Trophoblast cell (in vitro differentiated cells and primary cell): Measurements from ENCODE around the gene PICALM.

Source experiments
- DNase-seq, 2 donors: peaks; one replicate each; pipeline ENCODE4 v3.0.0-alpha.2; 2016
- H2AFZ ChIP-seq: 2 replicates; pipeline ENCODE4 v1.6.1; 2013; ENCODE audit warnings: low read length, moderate library complexity, mild to moderate bottlenecking; ENCODE audit not compliant: insufficient read depth, poor library complexity
- H2AK5ac ChIP-seq: 2 replicates; pipeline ENCODE4 v1.6.1; 2013; ENCODE audit warnings: mild to moderate bottlenecking, low read length
- H2BK120ac ChIP-seq: 2 replicates; pipeline ENCODE4 v1.6.1; 2013; ENCODE audit warnings: low read length, mild to moderate bottlenecking, moderate library complexity; ENCODE audit not compliant: insufficient read depth, poor library complexity
- H2BK12ac ChIP-seq: 2 replicates; pipeline ENCODE4 v1.6.1; 2013; ENCODE audit warnings: mild to moderate bottlenecking, low read length, moderate library complexity
- H2BK5ac ChIP-seq: 2 replicates; pipeline ENCODE4 v1.6.1; 2013; ENCODE audit warnings: low read length, low read depth, moderate library complexity, mild to moderate bottlenecking; ENCODE audit not compliant: poor library complexity
- H3K14ac ChIP-seq: 2 replicates; pipeline ENCODE4 v1.6.1; 2013; ENCODE audit warnings: mild to moderate bottlenecking, low read length
- H3K18ac ChIP-seq: 2 replicates; pipeline ENCODE4 v1.6.1; 2013; ENCODE audit warnings: mild to moderate bottlenecking, low read length
- H3K23ac ChIP-seq: 2 replicates; pipeline ENCODE4 v1.6.1; 2013; ENCODE audit warnings: low read length
- H3K27ac ChIP-seq: 2 replicates; pipeline ENCODE4 v1.5.1; 2013; ENCODE audit warnings: low read depth, mild to moderate bottlenecking, inconsistent platforms, low read length, moderate library complexity
- H3K27me3 ChIP-seq: 2 replicates; pipeline ENCODE4 v1.6.1; 2013; ENCODE audit warnings: inconsistent platforms, mild to moderate bottlenecking, low read length, moderate library complexity; ENCODE audit not compliant: insufficient read depth
- H3K36me3 ChIP-seq, 2 experiments: 1 replicate in 1 of 2; 2 replicates in 1 of 2; pipeline ENCODE4 v1.6.1; 2013; ENCODE audit warnings: low read length in 2 of 2, mild to moderate bottlenecking in 2 of 2, moderate library complexity in 1 of 2; ENCODE audit not compliant: insufficient read depth in 2 of 2, control insufficient read depth in 1 of 2
- H3K4ac ChIP-seq: 2 replicates; pipeline ENCODE4 v1.6.1; 2013; ENCODE audit warnings: low read depth, mild to moderate bottlenecking, low read length, moderate library complexity
- H3K4me1 ChIP-seq, 2 experiments: 1 replicate in 1 of 2; 2 replicates in 1 of 2; pipeline ENCODE4 v1.6.1; 2013; ENCODE audit warnings: low read length in 2 of 2, mild to moderate bottlenecking in 2 of 2, moderate library complexity in 1 of 2; ENCODE audit not compliant: insufficient read depth in 2 of 2, control insufficient read depth in 1 of 2
- H3K4me2 ChIP-seq: 2 replicates; pipeline ENCODE4 v1.6.1; 2013; ENCODE audit warnings: inconsistent platforms, mild to moderate bottlenecking, low read length, moderate library complexity
- H3K4me3 ChIP-seq: 2 replicates; pipeline ENCODE4 v1.5.1; 2013; ENCODE audit warnings: mild to moderate bottlenecking, low read depth, low read length, inconsistent platforms
- H3K79me1 ChIP-seq: one replicate; pipeline ENCODE4 v1.6.1; 2013; ENCODE audit warnings: low read length
- H3K79me2 ChIP-seq: 2 replicates; pipeline ENCODE4 v1.6.1; 2013; ENCODE audit warnings: low read length, mild to moderate bottlenecking; ENCODE audit not compliant: control insufficient read depth, insufficient read depth, poor library complexity
- H3K9ac ChIP-seq: 2 replicates; pipeline ENCODE4 v1.6.1; 2013; ENCODE audit warnings: mild to moderate bottlenecking, low read length
- H3K9me3 ChIP-seq: 2 replicates; pipeline ENCODE4 v1.6.1; 2013; ENCODE audit warnings: low read depth, mild to moderate bottlenecking, control low read depth, inconsistent platforms, low read length; ENCODE audit not compliant: insufficient read depth
- H4K12ac ChIP-seq: 2 replicates; pipeline ENCODE4 v1.6.1; 2013; ENCODE audit warnings: low read depth, mild to moderate bottlenecking, low read length, moderate library complexity
- H4K8ac ChIP-seq: 2 replicates; pipeline ENCODE4 v1.6.1; 2013; ENCODE audit warnings: low read depth, mild to moderate bottlenecking, low read length, moderate library complexity
- H4K91ac ChIP-seq: one replicate; pipeline ENCODE4 v1.6.1; 2013; ENCODE audit warnings: low read depth, mild to moderate bottlenecking, low read length, moderate library complexity
- WGBS: extraction: QIAGEN DNeasy Blood & Tissue Kit; methylation state at CpG from one replicate; pipeline ENCODE4 v1.1.7; 2013; ENCODE audit warnings: missing lambda C conversion rate; ENCODE audit not compliant: insufficient read length, insufficient coverage; ENCODE audit errors: extremely low coverage; 5-methylcytosine and 5-hydroxymethylcytosine counted together

Gene PICALM

DNA sequence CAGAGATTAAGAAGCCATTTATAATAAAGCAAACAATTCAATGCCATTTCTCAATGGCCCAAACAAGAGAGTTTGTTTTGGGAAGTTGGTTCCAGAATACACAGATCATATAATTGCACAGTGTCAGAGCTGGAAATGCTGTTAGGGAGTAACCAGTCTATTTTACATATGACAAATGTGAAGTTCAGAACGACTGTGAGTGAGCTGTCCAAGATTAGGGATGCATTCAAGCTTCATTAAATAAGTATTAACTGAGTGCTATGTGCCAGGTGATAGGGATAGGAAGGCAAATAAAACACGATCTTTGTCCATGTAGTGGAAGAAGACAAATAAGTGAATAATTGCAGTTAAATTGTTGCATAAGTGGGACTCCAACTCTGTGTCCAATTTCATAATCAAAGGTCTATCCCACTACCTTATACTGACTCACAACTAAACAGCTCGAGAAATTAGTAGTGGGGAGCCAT is 33.1 kb upstream of the PICALM start:
- Histone ChIP-seq H4K91ac (no peak overlapping the region), H2BK120ac (no peak overlapping the region), H3K14ac (no peak overlapping the region), H3K79me1 (no peaks in the 10 kb centered on the region), H2BK12ac (no peak overlapping the region), H3K9me3 (no peaks in the 10 kb centered on the region), H2AK5ac (no peak overlapping the region), H3K79me2 (no peaks in the 10 kb centered on the region), H3K4me1 (no peaks in the 10 kb centered on the region), H3K23ac (no peak overlapping the region), H3K36me3 (no peaks in the 10 kb centered on the region), H3K27me3 (no peaks in the 10 kb centered on the region), H2BK5ac (no peak overlapping the region), H3K4ac (no peak overlapping the region), H3K18ac (no peak overlapping the region), H3K9ac (no peak overlapping the region), H4K12ac (no peak overlapping the region), H3K4me3 (no peak overlapping the region), H4K8ac (no peak overlapping the region), H2AFZ (no peak overlapping the region), H3K27ac (no peak overlapping the region), H3K4me2 (no peak overlapping the region)
- WGBS: no CpG with 5 or more reads among the region's 3 CpGs
- DNase-seq: no peak

GRCh38 chr11:86101493-86101892 is 32.6 kb upstream of the PICALM start:
- Histone ChIP-seq H2AK5ac (no peak overlapping the region), H2BK120ac (no peak overlapping the region), H3K36me3 (no peaks in the 10 kb centered on the region), H3K4me1 (no peaks in the 10 kb centered on the region), H3K9me3 (no peaks in the 10 kb centered on the region), H4K8ac (no peak overlapping the region), H2BK5ac (no peak overlapping the region), H3K4me2 (no peak overlapping the region), H2BK12ac (no peak overlapping the region), H3K14ac (no peak overlapping the region), H3K18ac (no peak overlapping the region), H3K79me2 (no peaks in the 10 kb centered on the region), H3K27me3 (no peaks in the 10 kb centered on the region), H3K23ac (no peak overlapping the region), H3K9ac (no peak overlapping the region), H3K79me1 (no peaks in the 10 kb centered on the region), H3K4ac (no peak overlapping the region), H2AFZ (no peak overlapping the region), H3K27ac (no peak overlapping the region), H4K91ac (no peak overlapping the region), H3K4me3 (no peak overlapping the region), H4K12ac (no peak overlapping the region)
- DNase-seq: peak in 1 of 2 donors; percentile 61
- WGBS: no CpG with 5 or more reads among the region's 5 CpGs

- no peaks in the 10 kb centered on the region for H3K36me3 ChIP-seq
These were observed 31.0 kb upstream of the PICALM start for GRCh38 chr11:86099874-86100273.

DNA sequence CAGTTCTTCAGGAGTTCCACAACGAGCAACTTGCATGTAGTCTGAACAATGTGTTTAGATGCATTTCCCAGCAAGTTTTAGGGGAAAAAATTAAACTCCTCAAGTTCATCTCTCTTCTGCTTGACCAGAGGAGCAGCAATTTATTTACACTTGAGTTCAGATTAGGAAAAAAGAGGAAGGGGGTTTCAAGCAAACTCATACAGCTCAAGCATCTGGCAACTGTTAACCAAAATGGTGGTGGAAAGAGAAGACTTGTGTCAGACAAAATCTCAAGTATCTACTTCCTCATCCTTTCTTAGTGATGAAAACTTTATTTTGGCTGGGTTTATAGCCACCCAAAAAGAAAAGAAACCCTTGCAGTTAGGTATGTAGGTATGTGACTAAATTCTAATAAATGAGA is 29.1 kb upstream of the PICALM start:
- H2BK120ac ChIP-seq: no peak overlapping the region
- H3K36me3 ChIP-seq: no peaks in the 10 kb centered on the region
- H2AK5ac ChIP-seq: no peak overlapping the region
- DNase-seq: no peak
- no peak overlapping the region for H2BK5ac ChIP-seq
- H2AFZ ChIP-seq: no peak overlapping the region
- no CpG with 5 or more reads among the region's 1 CpG for WGBS
- no peaks in the 10 kb centered on the region for H3K79me2 ChIP-seq
- H3K4me3 ChIP-seq: no peak overlapping the region
- no peak overlapping the region for H3K18ac ChIP-seq
- H3K27me3 ChIP-seq: no peaks in the 10 kb centered on the region
- no peak overlapping the region for H3K23ac ChIP-seq
- H3K27ac ChIP-seq: no peak overlapping the region
- no peaks in the 10 kb centered on the region for H3K4me1 ChIP-seq
- H3K9me3 ChIP-seq: no peaks in the 10 kb centered on the region
- H4K91ac ChIP-seq: no peak overlapping the region
- no peaks in the 10 kb centered on the region for H3K79me1 ChIP-seq
- no peak overlapping the region for H4K12ac ChIP-seq
- H3K4me2 ChIP-seq: no peak overlapping the region
- no peak overlapping the region for H3K4ac ChIP-seq
- H4K8ac ChIP-seq: no peak overlapping the region
- no peak overlapping the region for H2BK12ac ChIP-seq
- no peak overlapping the region for H3K14ac ChIP-seq
- no peak overlapping the region for H3K9ac ChIP-seq

More at GRCh38 chr11:86099874-86100273, 31.0 kb upstream of the PICALM start:
- Histone ChIP-seq H3K9me3 (no peaks in the 10 kb centered on the region), H2BK5ac (no peak overlapping the region), H4K91ac (no peak overlapping the region), H3K79me1 (no peaks in the 10 kb centered on the region), H3K18ac (no peak overlapping the region), H3K4me1 (no peaks in the 10 kb centered on the region), H4K8ac (no peak overlapping the region), H3K79me2 (no peaks in the 10 kb centered on the region), H3K4me2 (no peak overlapping the region), H3K9ac (no peak overlapping the region), H3K27ac (no peak overlapping the region), H2BK12ac (no peak overlapping the region), H3K23ac (no peak overlapping the region), H3K4ac (no peak overlapping the region), H3K27me3 (no peaks in the 10 kb centered on the region), H2BK120ac (no peak overlapping the region), H2AK5ac (no peak overlapping the region), H3K4me3 (no peak overlapping the region), H3K14ac (no peak overlapping the region), H2AFZ (no peak overlapping the region), H4K12ac (no peak overlapping the region)
- WGBS: no CpG with 5 or more reads among the region's 4 CpGs
- DNase-seq: peak; percentile 88 to 92
